ENCODE results near the gene ING3. TPM values are rescaled to one million over a fixed set of nuclear protein-coding genes. Genes with fewer than 3 reads are reported as not detected.

ING3 gene
- polyA plus RNA-seq, 3 donors = 22.3 to 26.9 (median 25.9) TPM

GRCh38 chr7:120916538-120916937 lies 34.0 kb upstream of the ING3 start:
- Mint-ChIP-seq H3K4me3 (no peak overlapping the region), H3K27ac (no peak overlapping the region), H3K36me3 (no peaks in the 10 kb centered on the region), H3K27me3 (ENCODE audit: low read depth in 3 of 3) (peaks cover 0 to 2% (median 0%) of the 10 kb centered on the region in 3 donors), H3K4me1 (no peaks in the 10 kb centered on the region), H3K9me3 (peaks cover 0 to 5% (median 0%) of the 10 kb centered on the region in 7 donors)
- Histone ChIP-seq H3K9ac (ENCODE audit: insufficient read depth, low read length, poor library complexity, severe bottlenecking) (no peak overlapping the region), H3K36me3 (replicated peaks in 1 of 2; ENCODE audit: control insufficient read depth in 1 of 2, insufficient read depth in 2 of 2, low read length in 2 of 2) (no peaks in the 10 kb centered on the region), H3K79me2 (ENCODE audit: insufficient read depth, low read length) (no peaks in the 10 kb centered on the region), H3K27ac (ENCODE audit: low read depth in 1 of 2, low read length in 2 of 2) (no peak overlapping the region), H3K4me1 (ENCODE audit: control insufficient read depth in 1 of 2, insufficient read depth in 2 of 2, low read length in 2 of 2) (no peaks in the 10 kb centered on the region), H3K27me3 (ENCODE audit: control insufficient read depth in 2 of 2, insufficient read depth in 2 of 2, low read length in 2 of 2) (no peaks in the 10 kb centered on the region), H3K4me2 (replicated peaks; ENCODE audit: extremely low read depth, low read length, poor library complexity, severe bottlenecking) (no peak overlapping the region), H4K20me1 (ENCODE audit: insufficient read depth, low read length) (no peaks in the 10 kb centered on the region), H2AFZ (ENCODE audit: insufficient read depth, low read depth, low read length, poor library complexity, severe bottlenecking) (no peak overlapping the region), H3K4me3 (replicated peaks in 1 of 3; ENCODE audit: low read depth in 2 of 3, low read length in 3 of 3) (no peak overlapping the region), H3K9me3 (replicated peaks in 1 of 2; ENCODE audit: control insufficient read depth in 1 of 2, insufficient read depth in 1 of 2, low read length in 2 of 2) (no peaks in the 10 kb centered on the region)
- no peak for DNase-seq
- WGBS (ENCODE audit: insufficient coverage) = no CpG with 5 or more reads among the region's 1 CpG
- no peak for TF ChIP-seq CTCF (IDR thresholded peaks at IDR 0.05)
- intact Hi-C loops (cut with micrococcal nuclease) = no loop called here

DNA sequence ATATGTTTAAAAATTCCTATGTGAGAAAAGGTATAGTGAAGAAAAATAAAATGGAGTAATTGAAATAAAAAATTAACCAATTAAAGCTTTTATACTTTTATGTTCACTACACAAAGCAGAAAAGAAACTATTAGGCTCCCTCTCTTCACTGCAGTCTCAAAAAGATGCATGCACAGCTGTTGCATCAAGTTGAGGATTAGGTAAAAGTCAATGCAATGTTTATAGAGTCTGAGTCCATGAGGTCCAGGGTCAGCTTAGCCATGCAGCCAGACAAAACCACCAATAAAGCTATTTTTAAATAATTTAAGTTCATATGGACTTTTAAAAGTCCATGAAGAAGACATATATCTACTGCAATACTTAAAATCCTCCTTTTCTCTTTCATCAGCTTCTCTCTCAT lies 31.1 kb upstream of the ING3 start:
- Mint-ChIP-seq H3K27ac (no peak overlapping the region), H3K4me3 (no peak overlapping the region), H3K4me1 (no peaks in the 10 kb centered on the region), H3K27me3 (ENCODE audit: low read depth in 3 of 3) (peaks cover 0 to under 1% (median 0%) of the 10 kb centered on the region in 3 donors), H3K9me3 (peaks cover 0 to 3% (median 0%) of the 10 kb centered on the region in 7 donors), H3K36me3 (no peaks in the 10 kb centered on the region)
- Histone ChIP-seq H3K4me2 (replicated peaks; ENCODE audit: extremely low read depth, low read length, poor library complexity, severe bottlenecking) (no peak overlapping the region), H3K9ac (ENCODE audit: insufficient read depth, low read length, poor library complexity, severe bottlenecking) (no peak overlapping the region), H3K27ac (ENCODE audit: low read depth in 1 of 2, low read length in 2 of 2) (no peak overlapping the region), H3K36me3 (replicated peaks in 1 of 2; ENCODE audit: control insufficient read depth in 1 of 2, insufficient read depth in 2 of 2, low read length in 2 of 2) (no peaks in the 10 kb centered on the region), H3K4me3 (replicated peaks in 1 of 3; ENCODE audit: low read depth in 2 of 3, low read length in 3 of 3) (no peak overlapping the region), H3K9me3 (replicated peaks in 1 of 2; ENCODE audit: control insufficient read depth in 1 of 2, insufficient read depth in 1 of 2, low read length in 2 of 2) (no peaks in the 10 kb centered on the region), H3K79me2 (ENCODE audit: insufficient read depth, low read length) (no peaks in the 10 kb centered on the region), H4K20me1 (ENCODE audit: insufficient read depth, low read length) (no peaks in the 10 kb centered on the region), H3K27me3 (ENCODE audit: control insufficient read depth in 2 of 2, insufficient read depth in 2 of 2, low read length in 2 of 2) (no peaks in the 10 kb centered on the region), H3K4me1 (ENCODE audit: control insufficient read depth in 1 of 2, insufficient read depth in 2 of 2, low read length in 2 of 2) (no peaks in the 10 kb centered on the region), H2AFZ (ENCODE audit: insufficient read depth, low read depth, low read length, poor library complexity, severe bottlenecking) (no peak overlapping the region)
- intact Hi-C loops (cut with micrococcal nuclease) = no loop called here
- no peak for TF ChIP-seq CTCF (IDR thresholded peaks at IDR 0.05)
- DNase-seq = no peak
